Measurements from ENCODE around the gene RPS21.
"Not testable (repeated sequence)": the region's sequence is repeated elsewhere in the genome, so short reads cannot be mapped to it uniquely, and the experiment has no call there.

Gene RPS21

DNA sequence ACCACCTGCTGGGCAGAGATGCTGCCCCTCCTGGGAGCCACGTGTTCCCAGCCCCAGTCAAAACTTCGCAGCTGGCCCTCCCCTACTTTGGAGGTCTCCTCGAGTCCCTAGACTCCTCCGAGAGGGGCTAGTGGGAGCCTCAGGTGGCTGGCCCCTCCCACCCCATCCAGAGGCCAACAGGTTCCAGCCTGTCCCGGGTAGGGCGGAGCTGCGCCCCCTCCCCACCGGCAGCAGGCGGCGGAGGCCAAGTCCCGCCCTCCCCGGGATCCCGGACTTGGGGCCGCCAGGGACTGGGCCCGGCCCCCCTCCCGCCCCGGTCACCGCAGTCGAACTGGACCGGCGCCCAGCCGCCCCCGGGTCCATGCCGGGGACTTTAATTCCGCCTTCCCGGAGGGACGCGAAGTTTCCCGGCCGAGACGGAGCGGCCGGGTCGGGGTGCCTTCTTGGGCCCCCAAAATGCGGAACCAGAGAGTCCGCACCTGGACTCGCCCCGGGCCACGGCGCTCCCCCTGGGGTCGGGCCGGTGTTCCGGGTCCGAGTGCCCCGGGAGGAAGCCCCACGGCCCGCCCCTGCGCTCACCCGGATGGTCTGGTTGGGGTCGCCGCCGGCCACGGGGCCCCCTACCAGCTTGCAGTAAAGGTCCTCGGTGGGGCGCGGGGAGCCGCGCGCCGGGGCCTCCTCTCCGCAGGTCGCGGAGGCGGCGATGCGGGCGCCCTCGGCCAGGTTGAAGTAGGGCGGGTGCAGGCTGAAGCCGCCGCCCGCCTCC lies 20.4 kb upstream of the RPS21 start:
- no peak for FAIRE-seq

- FAIRE-seq = no peak
These were observed 19.7 kb upstream of the RPS21 start, which contains the start of gene LAMA5 for GRCh38 chr20:62367136-62367632. TSS of gene LAMA5 (minus strand) at chr20:62367312. CDS start at chr20:62367245, 67 bp downstream.

GRCh38 chr20:62367633-62368391 lies 19.1 kb upstream of the RPS21 start:
- FAIRE-seq = no peak

DNA sequence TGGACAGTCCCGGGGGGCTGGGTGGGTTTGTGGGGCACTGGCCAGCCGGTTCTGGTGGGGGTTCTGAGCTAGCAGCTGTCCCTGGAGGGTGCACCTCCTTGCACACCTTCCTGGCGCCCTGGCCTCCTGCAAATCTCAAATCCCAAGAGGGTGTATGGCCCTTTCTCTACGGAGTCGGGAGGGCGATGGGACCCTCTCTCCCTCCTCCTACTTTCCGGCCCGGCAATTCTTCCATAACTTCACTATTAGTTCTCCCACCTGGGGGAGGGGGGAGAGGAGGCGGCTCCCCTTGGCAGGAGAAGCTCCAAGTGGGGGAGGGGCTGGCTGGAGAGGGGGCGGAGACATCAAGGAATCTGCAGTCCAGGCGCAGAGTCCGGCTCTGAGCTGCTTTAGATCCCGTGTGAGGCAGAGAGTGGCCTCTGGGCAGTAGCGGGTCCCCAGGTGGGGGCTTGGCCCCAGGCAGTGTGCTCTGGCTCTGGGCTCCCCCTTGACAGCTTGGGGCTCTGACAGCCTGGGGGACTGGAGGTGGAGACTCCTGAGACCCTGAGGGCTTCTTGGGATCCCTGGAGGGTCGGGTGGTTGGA lies 18.4 kb upstream of the RPS21 start:
- no peak for FAIRE-seq

GRCh38 chr20:62368976-62369814 lies 17.7 kb upstream of the RPS21 start:
- no peak for FAIRE-seq

DNA sequence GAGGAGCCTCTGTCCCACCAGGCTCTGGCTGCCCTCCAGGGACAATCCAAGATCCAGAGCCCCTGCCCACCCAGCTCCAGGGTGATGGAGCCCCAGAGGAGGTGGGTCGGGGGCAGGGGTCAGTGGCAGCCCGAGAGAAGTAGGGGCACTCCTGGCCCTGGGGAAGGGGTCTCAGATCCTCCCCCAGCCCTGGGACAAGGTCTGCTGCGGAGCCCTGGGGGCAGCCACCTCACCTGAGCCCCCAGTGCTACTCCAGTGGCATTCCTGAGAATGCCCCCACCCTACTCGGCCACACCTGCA lies 17.1 kb upstream of the RPS21 start:
- FAIRE-seq = no peak

- FAIRE-seq = no peak
These were observed 16.6 kb upstream of the RPS21 start for GRCh38 chr20:62370115-62370806.

DNA sequence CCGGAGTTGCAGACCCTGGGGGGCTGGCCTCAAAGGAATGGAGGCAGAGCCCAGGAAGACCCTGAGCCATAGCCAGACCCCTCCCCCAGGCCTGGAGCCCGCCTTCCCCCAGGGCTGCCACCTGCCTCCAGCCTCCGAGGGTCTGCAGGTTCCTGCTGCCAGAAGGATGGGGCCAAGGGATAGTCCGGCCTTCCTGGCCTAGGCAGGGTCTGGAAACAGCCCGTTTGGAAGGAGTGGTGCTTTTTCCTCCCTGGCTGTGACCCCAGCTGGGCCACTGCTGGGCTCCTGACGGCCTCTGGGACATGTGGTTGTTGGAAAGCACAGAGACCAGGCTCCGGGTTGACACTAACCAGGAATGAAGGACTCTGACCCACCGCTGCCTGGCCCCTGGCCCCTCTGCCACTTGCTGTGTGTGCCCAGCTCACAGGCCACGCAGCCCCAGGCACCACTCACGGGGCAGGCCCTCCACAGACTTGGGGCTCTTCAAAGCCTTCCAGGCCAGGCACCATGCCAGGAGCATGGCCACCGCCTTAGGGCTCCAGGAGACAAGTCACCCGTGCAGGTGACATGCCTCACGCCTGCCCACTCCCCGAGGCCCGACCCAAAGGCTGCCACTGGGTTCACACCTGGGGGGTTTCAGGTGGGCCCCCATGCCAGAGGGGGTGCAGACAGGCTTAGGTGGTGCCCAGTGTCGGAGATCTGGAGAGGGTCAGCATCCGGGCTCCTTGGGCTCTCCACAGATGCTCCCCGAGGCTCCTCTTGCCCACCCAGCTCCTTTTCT lies 15.9 kb upstream of the RPS21 start:
- no peak for FAIRE-seq

GRCh38 chr20:62371588-62372041 lies 15.3 kb upstream of the RPS21 start:
- FAIRE-seq = no peak

DNA sequence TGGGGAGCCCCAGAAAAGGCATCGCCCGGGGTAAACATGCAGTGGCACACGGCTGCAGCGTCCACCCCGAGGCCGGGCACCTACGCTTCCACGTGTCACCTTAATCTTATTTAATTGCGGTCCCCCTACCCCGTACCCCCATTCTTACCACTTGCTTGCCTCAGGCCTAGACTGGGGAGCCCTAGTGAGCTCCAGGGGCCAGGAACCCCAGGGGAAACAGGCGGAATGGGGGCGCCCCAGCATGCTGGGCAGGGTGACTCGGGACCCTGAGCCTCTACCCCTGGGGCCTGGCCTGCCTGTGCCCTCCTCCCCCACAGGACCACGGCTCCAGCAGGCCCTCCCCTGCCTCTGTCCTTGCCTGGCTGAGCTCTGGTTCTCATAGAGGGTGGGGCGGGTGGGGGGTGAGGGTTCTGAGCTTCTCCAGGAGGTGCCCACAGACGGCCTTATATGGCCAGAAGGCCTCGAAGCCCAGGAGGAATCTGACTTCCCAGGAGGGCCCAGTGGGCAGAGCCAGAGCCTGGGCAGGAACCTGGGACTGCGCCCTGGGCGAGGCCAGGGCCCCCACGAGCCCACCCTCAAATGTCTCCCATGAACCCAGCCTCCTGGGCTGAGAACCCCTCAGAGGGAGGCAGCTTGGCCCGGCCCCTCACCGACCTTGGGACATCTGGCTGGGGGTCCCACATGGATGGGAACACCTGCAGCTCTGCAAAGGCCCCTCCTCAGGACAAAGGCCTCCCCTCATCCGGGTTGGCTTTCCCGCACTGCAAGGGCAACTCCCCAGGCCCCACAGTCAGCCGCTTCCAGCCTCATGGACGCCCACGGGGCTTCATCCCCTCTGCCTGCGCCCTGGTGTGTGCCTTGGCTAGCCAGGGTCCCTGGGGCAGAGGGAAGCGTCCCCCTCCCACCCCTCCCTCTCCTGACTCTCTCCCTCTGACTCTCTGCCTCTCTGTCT lies 14.6 kb upstream of the RPS21 start:
- FAIRE-seq = no peak

DNA sequence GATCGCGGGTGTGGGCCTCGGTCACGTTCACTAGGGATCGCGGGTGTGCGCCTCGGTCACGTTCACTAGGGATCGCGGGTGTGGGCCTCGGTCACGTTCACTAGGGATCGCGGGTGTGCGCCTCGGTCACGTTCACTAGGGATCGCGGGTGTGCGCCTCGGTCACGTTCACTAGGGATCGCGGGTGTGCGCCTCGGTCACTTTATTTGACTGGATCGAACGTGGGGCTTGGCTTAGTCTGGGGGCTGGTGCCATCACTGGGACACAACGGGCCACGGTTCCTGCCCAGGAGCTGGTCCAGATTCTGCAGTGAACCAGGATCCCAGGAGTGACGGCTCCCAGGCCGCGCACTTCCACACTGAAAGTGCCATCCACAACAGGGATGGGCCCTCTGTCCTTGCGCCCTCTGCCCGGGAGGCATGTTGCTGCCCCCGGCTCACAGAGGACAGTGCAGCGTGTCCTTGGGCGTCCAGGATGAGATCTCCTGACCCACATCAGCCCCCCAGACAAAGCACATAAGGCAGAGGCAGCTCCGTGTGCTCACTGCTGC lies 13.2 kb upstream of the RPS21 start:
- FAIRE-seq = not testable (repeated sequence)

- no peak for FAIRE-seq
These were observed 12.4 kb upstream of the RPS21 start for GRCh38 chr20:62374331-62375152.

DNA sequence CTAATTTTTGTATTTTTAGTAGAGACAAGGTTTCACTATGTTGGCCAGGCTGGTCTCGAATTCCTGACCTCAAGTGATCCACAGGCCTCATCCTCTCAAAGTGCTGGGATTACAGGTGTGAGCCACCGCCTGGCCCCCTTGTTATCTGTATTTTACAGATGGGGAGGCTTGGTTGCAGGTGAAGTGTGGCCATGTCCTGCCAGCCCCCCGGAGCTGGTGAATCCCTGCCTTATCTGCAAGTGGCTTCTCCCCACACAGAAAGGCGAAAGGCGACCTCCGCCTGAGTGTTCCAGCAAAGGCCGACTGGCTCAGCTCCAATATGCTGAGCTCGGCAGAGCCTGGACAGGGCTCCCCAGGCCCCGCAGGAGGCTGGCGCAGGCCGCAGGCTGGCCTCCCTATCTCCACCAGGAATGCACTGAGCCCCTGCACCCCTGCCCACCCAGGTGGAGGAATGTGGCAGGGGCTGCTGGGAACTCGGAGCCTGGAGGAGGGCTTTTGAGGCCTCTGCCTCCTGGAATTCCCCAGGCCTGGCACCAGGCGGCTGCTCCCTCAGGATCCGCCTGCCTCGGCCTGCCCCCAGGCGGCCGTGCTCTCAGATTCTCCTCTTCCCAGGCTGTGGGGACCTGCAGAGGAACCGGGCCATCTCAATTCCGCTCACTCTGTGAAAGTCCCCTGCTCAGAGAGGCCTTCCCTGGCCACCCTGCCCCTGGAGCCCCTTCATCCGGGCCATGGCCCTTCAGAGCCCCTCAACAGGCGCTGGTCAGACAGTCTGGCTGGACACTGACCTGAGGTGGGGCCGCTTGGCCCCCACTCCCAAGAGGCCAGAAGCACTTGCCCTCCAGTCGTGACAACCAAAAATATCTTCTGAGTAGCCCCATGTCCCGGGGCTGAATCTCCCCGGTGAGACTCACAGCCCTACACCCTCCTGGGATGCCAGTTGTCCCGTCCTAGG lies 10.5 kb upstream of the RPS21 start:
- FAIRE-seq = no peak

DNA sequence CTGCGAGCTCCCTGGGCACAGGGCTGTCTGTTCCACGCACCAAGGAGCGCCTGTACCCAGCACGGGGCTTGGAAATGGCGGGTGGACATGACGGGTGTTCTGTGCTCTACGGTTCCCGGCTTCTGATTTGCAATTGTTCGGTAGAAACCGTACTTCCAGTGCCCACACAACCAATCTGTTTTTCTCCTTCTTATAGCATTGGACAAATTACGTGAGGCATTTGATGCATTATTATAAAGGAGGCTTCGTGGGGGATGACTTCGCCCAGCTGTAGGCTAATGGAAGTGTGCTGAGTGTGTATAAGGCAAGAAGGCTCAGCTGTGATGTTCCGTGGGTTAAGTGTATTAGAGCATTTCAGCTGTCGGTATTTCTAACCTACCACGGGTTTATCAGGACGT lies 9.8 kb upstream of the RPS21 start:
- FAIRE-seq = no peak

DNA sequence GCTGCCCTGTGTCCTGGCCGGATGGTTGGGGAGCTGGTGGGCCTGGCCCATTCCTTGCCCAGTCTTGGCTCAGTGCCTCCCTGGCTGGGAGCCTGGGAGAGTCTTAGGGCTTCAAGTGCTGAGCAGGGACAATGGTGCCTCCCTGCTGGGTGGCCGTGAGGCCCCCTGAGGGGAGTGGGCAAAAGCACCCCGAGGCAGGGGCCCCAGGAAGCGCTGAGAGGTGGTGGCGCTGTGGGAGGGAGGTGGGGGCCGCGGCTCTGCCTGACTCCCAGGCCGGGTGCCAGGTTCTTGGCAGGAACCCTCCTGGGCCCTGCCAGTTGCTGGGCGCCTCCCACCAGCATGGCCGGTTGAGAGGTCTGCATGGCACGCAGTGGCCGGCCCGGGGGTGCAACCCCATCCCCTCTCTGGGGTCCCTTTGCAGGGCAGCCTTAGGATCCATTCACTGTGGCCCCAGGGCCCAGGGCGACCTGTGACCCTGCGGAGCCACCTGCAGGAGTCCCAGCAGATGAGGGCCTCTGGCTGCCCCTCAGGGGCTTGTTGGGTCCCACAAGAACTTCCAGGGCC lies 9.2 kb upstream of the RPS21 start:
- no peak for FAIRE-seq

DNA sequence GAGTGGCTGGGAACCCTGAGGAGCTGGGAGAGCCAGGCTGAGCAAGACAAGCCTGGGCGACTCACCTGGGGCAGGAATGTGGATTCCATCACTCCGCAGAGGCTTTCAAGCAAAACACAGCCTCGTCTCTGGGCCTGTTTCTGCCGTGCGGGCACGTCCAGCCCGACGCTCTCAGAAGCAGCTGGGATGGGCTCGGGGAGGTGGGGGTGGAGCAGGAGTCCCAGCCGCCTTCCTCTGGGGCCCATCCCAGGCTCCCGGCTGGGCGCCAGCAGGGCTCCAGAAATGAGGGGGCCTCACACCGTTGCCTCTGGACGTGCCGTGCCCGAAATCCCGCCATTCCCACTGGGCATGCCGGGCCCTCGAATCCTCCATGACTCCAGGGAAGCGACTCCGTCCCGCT lies 8.7 kb upstream of the RPS21 start:
- no peak for FAIRE-seq

- FAIRE-seq = no peak
These were observed 5.6 kb upstream of the RPS21 start for GRCh38 chr20:62381202-62381797.
